Activated CD4-positive, alpha-beta T cell treated with anti-CD3 and anti-CD28 coated beads, Interleukin-2, amount 50 U/mL, for 4 hours (primary cell): ENCODE measurements around the gene BPIFB4.
A peak's percentile ranks its signal among the peaks of the same experiment; 100 is the strongest.
"Not testable (repeated sequence)": the region's sequence is repeated elsewhere in the genome, so short reads cannot be mapped to it uniquely, and the experiment has no call there.

Source experiments
- DNase-seq, 2 experiments: peaks; one replicate each; pipeline ENCODE4 v3.0.0-alpha.2; 2020

The BPIFB4 gene

DNA sequence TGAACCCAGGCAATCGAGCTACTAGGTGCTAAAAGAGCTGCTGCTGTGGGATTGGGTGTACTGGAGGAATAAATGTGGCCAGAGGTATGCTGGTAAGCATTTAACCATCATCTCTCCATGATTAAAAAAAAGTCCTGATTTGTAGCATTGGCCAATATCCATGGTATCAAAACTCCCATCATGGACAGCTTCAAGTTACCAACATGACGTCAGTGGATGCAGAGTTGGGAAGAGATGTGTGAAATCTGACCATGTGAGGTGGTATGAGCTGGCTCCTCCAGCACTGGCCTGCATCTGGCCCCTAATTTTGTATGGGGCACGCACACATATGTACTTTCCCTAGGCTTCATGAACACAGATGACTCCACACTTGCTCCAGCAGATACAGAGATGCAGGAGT, 11.7 kb downstream of the BPIFB4 start:
- no peak for DNase-seq

- DNase-seq = no peak
Observed at GRCh38 chr20:33091693-33092092, 12.2 kb downstream of the BPIFB4 start.

- no peak for DNase-seq
Observed at GRCh38 chr20:33092361-33092760, 12.9 kb downstream of the BPIFB4 start.

DNA sequence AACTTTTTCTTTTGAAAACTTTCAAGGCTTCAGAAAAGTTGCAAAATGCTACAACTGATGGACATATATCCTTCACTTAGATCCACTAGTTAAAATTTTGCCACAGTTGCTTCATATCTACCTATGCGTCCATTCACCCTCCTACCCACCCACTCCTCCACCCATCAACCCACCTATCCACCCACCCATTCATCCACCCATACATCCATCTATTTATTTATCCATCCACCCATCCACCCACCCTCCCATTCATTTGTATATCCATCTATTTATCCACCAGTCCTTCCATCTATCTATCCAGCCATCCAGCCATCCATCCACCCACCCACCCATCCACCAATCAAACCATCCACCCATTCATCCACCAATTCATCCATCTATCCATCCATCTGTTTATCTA, 13.6 kb downstream of the BPIFB4 start:
- no peak for DNase-seq

GRCh38 chr20:33093582-33093981, 14.1 kb downstream of the BPIFB4 start:
- no peak for DNase-seq

GRCh38 chr20:33095249-33095648, 15.8 kb downstream of the BPIFB4 start:
- DNase-seq = no peak

DNA sequence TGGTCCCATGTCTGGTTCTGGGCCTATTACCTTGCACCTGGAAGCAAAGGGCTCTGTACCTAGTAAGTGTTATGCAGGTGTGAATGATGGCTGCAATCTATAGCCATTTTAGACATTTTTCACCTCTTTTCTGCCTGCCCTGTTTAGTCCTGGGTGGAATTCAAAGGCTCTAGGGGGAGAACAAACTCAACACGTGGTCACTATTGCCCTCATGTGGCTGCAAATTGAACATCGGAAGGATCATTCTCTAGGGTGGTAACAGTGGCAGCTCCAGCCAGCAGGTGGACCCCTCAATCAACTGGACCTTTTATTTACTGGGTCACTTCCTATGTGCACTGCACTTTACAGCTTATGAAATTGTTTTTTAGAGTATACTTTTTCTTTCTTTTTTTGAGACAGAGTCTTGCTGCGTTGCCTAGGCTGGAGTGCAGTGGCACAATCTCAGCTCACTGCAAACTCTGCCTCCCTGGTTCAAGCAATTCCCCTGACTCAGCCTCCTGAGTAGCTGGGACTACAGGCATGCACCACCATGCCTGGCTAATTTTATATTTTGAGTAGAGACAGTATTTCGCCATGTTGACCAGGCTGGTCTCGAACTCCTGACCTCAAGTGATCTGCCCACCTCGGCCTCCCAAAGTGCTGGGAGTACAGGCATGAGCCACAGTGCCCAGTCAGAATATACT, 16.6 kb downstream of the BPIFB4 start:
- peak; percentile 17 for DNase-seq

DNA sequence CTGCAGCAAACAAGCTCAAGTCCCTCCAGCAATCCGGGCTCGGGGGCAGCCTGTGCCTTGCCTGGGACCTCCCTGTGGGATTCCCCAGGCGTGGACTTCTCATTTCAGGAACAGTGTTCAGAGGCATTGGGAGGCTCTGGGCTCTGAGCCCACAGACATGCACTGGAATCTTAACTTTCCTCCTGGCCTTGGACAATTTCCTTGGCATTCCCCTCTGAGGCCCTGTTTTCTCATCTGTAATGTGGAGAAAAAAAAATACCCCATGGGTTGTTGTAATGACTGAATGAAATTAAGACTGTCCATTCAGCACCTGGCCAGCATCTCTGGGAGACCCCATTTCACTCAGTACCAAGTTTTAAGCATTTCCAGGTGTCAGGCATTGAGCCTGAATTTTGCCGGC, 17.6 kb downstream of the BPIFB4 start:
- DNase-seq = no peak

GRCh38 chr20:33099843-33100538, 20.5 kb downstream of the BPIFB4 start:
- no peak for DNase-seq

GRCh38 chr20:33103556-33103955, 24.1 kb downstream of the BPIFB4 start:
- no peak for DNase-seq

GRCh38 chr20:33104336-33104735, 24.9 kb downstream of the BPIFB4 start:
- no peak for DNase-seq

- no peak for DNase-seq
Observed at GRCh38 chr20:33105316-33105924, 26.0 kb downstream of the BPIFB4 start.

- DNase-seq = not testable (repeated sequence)
Observed at GRCh38 chr20:33106058-33106620, 26.7 kb downstream of the BPIFB4 start.

DNA sequence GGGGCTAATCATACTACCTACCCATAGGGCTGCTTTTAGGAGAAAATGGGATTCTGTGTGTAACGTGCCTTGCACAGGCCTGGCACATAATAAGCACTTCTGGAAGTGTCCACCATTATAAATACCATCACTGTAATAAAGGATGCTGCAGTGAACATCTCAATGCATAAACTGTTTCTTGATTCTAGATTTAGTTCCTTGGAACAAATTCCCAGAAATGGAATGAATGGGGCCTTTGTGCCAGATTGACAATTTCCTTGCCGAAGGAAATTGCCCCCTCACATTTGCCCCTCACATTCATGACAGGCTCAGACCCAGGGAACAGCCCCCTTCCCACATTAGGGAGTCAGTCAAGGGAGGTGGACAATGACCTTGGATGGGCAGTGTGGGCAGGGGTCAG, 29.2 kb downstream of the BPIFB4 start:
- no peak for DNase-seq

DNA sequence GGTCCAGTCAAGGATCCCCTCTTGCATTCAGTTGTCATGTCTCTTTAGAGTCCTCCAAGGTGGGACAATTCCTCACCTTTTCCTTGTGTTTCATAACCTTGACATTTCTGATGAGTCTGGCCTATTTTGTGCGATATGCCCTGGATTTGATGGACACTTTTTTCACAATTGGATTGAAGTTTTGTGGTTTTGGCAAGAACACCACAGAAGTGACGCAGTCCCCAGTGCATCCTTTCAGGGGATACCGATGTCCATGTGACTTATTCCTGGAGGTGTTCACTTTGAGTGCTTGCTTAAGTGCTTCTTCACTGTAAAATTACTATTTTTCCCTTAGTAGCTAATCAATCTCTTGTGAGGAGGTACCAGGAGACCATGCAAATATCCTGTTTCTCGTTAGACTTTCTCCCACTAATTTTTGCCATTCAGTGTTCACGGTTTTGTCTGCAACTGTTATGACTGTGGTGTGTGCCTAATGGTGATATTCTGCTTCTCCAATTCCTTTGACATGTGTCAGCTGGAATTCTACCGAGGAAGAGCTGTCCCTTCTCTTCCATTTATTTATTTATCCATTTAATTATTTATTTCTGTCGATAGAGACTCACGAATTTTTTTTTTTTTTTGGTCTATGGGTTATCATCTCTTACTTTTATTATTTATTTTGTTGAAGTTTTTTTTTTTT, 30.8 kb downstream of the BPIFB4 start:
- no peak for DNase-seq

- DNase-seq = no peak
Observed at GRCh38 chr20:33111306-33111705, 31.9 kb downstream of the BPIFB4 start.

DNA sequence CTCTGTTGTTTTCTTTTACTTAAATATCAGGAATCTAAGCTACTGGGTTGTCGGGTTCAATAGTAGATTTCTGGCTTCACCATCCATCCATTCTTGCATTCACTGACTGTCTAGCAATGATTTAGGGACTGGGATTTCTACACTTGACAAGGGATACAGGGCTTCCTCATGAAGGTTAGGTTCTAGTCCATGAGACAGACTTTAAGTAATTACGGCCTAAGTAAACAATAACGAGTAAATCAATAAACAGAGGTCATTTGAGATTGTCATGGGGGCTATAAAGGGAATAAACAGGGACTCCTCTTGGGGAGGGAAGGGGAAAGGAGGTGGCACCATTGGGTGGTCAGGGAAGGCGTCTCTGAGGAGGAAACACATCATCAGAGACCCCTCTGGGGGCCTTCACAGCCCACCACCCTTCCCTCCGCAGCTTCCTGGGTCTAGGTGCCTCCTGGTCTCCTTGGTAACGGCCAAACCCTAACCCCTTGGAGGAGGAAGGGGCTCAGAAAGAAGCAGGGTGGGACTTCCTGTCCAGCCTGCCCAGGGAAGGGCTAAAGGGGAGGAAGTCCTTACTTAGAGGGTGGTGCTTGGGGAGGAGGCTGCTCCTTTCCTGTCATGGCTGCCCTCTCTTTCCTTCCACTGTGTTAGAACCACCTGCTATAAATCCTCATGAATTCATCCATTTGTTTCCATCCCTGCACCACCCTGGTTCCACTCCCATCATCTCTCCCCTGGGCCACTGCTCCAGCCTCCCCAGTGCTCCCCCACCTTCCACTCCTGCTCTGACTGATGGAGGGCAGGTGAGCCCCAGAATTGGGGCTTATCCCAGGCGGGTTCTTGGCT, 33.3 kb downstream of the BPIFB4 start:
- DNase-seq = no peak

- DNase-seq = no peak
Observed at GRCh38 chr20:33113387-33113908, 34.0 kb downstream of the BPIFB4 start.

GRCh38 chr20:33115501-33115900, 36.1 kb downstream of the BPIFB4 start:
- not testable (repeated sequence) for DNase-seq

DNA sequence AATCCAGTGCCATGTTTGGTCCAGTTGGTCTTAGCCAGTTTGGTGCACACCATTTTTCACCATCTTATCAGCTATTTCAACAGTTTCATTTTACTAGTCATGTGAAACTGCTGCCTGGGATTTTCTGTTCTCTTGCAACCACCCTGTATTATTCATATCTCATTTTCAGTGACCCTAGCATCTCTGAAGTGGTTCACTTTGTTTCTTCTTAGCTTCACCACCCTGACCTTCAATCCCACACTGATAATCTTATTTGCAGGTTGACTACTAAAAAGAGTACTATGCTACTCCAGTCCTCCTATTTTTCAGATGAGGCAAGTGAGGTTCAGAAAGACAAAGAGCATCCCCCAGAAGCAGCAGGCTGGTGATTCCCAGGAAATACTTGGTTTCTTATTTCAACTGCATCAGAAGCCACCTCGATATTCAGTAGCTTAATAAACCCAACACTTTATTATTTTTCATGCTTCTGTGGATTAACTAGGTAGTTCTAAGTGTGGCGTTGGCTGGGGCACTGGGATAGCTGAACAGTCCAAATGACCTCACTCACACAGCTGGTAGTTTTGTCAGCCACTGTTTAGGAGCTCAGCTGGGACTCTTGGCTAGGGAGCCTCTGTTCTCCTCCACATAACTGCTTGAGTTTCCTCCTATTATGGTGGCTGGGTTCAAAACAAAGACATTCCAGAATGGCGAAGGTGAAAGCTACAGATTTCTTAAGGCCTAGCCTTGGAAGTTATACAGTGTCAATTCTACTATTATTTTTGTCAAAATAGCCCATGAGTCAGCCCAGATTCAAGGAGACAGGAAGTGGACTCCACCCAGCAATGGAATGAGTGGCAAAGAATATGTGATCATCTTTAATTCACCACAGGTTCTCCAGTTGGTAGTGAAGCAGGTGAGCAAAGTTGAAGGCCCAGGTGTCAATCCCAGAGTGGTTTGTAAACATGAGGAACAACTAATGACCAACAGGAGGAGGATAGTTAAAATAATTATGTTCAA, 40.6 kb downstream of the BPIFB4 start:
- DNase-seq = no peak

GRCh38 chr20:33120934-33121333, 41.5 kb downstream of the BPIFB4 start:
- no peak for DNase-seq
